ENCODE data around the gene MED27. TPM values are rescaled to one million over a fixed set of nuclear protein-coding genes. Genes with fewer than 3 reads are reported as not detected.
"Not testable (repeated sequence)": the region's sequence is repeated elsewhere in the genome, so short reads cannot be mapped to it uniquely, and the experiment has no call there.

Gene MED27
- total and polyA plus RNA-seq, 2 of the 4 experiments (the other 2 are of a cell fraction) = 50.2 to 63.4 TPM

- H4K20me1 ChIP-seq (ENCODE audit: insufficient read depth, low read length); H2AK5ac ChIP-seq (ENCODE audit: low read depth, low read length); H3K4me3 ChIP-seq (ENCODE audit: insufficient read depth, low read depth, low read length); H3K4me2 ChIP-seq (ENCODE audit: low read depth, low read length); H4K91ac ChIP-seq (ENCODE audit: insufficient read depth, low read depth, low read length); H3K9ac ChIP-seq (ENCODE audit: low read depth, low read length); dilution Hi-C loops (cut with HindIII; ENCODE audit: low sequenced_read_pairs, unreplicated experiment); H2BK5ac ChIP-seq (ENCODE audit: low read depth, low read length, poor library complexity, severe bottlenecking); H3K27me3 ChIP-seq (ENCODE audit: control insufficient read depth, insufficient read depth, low read length); H2AFZ ChIP-seq (replicated peaks; ENCODE audit: low read length, poor library complexity); H2AK9ac ChIP-seq (replicated peaks; ENCODE audit: low read depth, low read length, poor library complexity); H3K9me3 ChIP-seq (ENCODE audit: control insufficient read depth, insufficient read depth, low read length); CTCF ChIA-PET; in situ Hi-C loops (cut with MboI; ENCODE audit: low sequenced_read_pairs); H3K23ac ChIP-seq (ENCODE audit: low read depth, low read length); H2BK120ac ChIP-seq (ENCODE audit: low read depth, low read length); H3K27ac ChIP-seq (ENCODE audit: insufficient read depth, low read length); H3K4ac ChIP-seq (ENCODE audit: low read depth, low read length); H2BK20ac ChIP-seq (ENCODE audit: low read depth, low read length); intact Hi-C loops (cut with micrococcal nuclease); H4K5ac ChIP-seq (ENCODE audit: low read depth, low read length); BruUV-seq (replicated peaks); DNase-seq; POLR2A ChIA-PET (ENCODE audit: unreplicated experiment); H3K36me3 ChIP-seq (ENCODE audit: control insufficient read depth, insufficient read depth, low read length); H2BK15ac ChIP-seq (ENCODE audit: low read depth, low read length); H3K56ac ChIP-seq (ENCODE audit: extremely low read depth, insufficient read depth, low read length); ATAC-seq (ENCODE audit: low read depth); H3K18ac ChIP-seq (ENCODE audit: low read depth, low read length); H4K8ac ChIP-seq (ENCODE audit: low read depth in 2 of 2, low read length in 2 of 2); H3K14ac ChIP-seq (replicated peaks; ENCODE audit: low read depth, low read length): not testable (repeated sequence)
- no CpG with 5 or more reads among the region's 2 CpGs for WGBS, 2 experiments (ENCODE audit: extremely low coverage in 2 of 2, insufficient read length in 1 of 2)
- Histone ChIP-seq H3K9me1 (ENCODE audit: insufficient read depth, low read length) (peaks cover 23% of the 10 kb centered on the region), H3K79me1 (ENCODE audit: low read depth in 1 of 2, low read length in 2 of 2) (peaks cover 22 to 62% of the 10 kb centered on the region in 2 experiments), H3K4me1 (ENCODE audit: control insufficient read depth, insufficient read depth, low read length) (peaks cover 12% of the 10 kb centered on the region)
Observed at GRCh38 chr9:132010201-132010600, 69.5 kb downstream of the MED27 start.
